ENCODE results near the gene HMGCS1.
A peak's percentile ranks its signal among the peaks of the same experiment; 100 is the strongest.
"Not testable (repeated sequence)": the region's sequence is repeated elsewhere in the genome, so short reads cannot be mapped to it uniquely, and the experiment has no call there.

HMGCS1 gene

DNA sequence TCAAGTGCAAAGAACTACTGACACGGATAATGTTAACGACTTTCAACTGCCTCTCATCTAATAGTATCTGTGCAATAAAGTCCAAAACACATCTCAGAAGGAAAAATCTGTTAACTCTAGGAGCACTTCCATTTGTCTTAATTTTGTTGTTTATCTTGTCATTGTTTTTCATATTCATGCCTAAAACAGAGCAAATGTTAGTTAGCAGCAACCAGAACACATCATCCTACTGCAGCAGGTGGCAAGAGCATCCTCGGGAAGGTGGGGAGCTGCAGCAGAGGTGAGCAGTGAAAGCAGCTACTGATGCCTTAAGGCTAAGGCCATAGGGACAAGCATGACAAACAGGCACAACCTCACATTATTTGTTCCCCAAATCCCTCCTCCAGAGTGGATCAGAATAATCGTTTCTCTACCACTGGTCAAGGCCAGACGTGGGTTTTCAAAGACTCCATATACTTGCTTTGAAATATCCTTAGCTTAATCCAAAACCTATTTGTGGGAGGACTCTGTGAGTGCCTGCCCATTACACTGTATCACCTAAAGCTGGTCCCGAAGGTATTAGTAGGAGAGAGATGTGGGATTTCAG, 1.0 kb downstream of the HMGCS1 start:
- no peak for DNase-seq

DNA sequence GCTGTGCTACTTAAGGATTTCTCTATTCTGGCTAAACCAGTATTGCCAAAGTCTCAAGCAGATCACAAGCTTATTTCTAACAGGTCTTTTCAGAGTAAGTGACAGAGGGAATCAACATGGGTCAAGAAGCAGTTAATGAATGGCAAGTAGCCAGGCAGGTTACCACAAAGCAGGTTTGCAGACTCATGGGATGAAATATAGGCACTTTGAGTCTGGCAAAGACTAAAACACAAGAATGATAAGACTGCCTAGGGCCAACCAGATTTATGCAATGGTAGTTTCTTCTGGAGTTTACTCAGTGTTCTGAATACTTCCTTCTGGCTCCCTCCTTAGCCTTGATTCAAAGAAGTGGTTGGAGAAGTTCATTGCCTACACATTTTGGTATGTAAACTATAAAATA, 3.6 kb downstream of the HMGCS1 start:
- no peak for DNase-seq

DNA sequence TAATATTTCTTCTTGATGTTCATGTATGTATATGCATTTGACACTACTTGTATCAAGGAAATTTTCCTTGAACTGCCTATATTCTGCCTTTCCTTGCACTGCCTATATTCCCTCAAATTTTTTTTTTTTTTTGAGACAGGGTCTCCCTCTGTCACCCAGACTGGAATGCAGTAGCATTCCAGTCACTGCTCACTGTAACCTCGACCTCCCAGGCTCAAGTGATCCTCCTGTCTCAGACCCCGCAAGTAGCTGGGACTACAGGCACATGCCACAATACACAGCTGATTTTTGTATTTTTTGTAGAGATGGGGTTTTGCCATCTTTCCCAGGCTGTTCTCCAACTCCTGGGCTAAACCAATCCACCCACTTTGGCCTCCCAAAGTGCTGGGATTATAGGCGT, 4.1 kb downstream of the HMGCS1 start:
- DNase-seq: no peak

DNA sequence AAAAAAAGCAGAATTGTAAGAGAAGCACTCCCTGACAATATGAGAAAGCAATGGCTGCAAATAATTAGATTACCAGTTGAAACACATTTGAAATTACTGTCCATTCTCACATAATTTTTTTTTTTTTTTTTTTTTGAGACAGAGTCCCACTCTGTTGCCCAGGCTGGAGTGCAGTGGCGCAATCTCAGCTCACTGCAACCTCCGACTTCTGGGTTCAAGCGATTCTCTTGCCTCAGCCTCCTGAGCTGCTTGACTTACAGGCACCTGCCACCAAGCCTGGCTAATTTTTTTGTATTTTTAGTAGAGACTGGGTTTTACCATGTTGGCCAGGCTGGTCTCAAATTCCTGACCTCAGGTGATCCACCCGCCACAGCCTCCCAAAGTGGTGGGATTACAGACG, 6.3 kb downstream of the HMGCS1 start:
- DNase-seq: not testable (repeated sequence)

GRCh38 chr5:43305948-43306565, 7.2 kb downstream of the HMGCS1 start:
- peak; percentile 64 for DNase-seq

DNA sequence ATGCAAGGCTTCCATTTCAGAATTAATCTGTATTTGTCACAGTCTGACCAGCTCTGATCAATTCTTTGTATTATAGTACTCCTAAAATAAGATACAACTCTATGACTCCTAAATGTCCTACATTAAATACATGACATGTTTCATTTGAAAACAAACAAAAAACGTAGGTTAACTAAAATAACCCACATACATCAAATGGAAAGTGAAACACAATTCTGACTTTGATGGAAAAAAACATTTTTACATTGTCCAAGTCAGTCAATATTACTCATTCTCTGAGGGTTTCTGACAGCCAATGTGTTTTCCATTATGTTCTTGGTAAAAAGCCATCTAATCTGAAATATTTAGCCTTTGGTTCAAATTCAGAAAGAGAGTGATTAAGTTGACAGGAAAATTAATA, 8.7 kb downstream of the HMGCS1 start:
- peak; percentile 42 for DNase-seq

DNA sequence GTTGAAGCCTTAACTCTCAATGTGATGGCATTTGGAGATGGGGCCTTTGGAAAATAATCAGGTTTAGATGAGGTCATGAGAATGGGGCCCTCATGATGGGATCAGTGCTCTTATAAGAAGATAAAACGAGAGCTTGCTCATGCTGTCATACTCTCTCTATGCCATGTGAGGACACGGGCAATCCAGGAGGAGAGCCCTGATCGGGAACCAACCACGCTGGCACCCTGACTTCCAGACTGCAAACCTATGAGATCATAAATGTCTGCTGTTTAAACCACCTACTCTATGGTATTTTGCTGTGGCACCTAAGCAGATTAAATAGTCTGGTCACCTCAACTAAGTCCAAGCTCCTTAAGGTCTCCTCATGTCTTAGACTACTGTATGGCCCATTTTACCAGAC, 10.0 kb downstream of the HMGCS1 start:
- DNase-seq: no peak

DNA sequence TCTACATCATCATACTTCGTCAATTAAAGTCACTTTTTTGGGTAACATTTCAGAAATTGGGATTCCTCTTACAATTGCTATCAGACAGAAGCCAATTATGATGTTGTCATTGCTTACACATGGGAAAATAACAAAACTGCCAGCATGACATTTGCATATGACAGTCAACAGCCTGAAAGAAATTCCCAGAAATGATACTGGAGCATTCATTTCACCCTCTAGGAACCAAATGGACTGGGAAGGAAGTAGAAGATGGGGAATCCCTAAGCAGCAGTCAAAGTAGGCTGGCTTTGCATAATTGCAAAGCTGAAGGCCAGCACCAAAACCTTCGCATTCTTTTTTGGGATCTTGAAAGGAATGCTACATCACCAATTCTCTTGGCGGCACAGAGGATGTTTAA, 10.7 kb downstream of the HMGCS1 start:
- DNase-seq: no peak

GRCh38 chr5:43301653-43302091, 11.5 kb downstream of the HMGCS1 start:
- DNase-seq: no peak

DNA sequence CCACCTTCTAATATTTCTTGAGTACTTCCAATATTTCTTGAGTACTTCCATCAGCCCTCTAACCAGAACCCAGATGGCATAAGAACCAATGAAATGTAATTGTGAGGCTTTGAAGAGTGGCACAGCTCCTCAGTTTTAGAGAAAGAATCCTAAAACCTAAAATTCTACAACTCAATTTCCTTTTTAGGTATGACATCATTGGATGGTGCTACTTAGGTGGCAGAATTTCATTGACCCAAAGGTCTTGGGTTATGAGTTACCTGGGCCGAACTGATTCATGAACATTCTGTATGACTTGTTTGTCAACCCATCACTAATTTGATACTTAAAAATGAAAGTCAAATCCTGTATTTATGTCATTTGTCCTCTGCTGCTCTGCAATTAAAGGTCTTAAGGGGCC, 13.1 kb downstream of the HMGCS1 start:
- DNase-seq: no peak

GRCh38 chr5:43298443-43298842, 14.8 kb downstream of the HMGCS1 start:
- DNase-seq: peak; percentile 14

GRCh38 chr5:43296835-43297234, 16.4 kb downstream of the HMGCS1 start:
- DNase-seq: no peak

GRCh38 chr5:43295202-43295601, 18.0 kb downstream of the HMGCS1 start:
- no peak for DNase-seq

GRCh38 chr5:43294226-43294625, 19.0 kb downstream of the HMGCS1 start:
- peak; percentile 39 for DNase-seq

DNA sequence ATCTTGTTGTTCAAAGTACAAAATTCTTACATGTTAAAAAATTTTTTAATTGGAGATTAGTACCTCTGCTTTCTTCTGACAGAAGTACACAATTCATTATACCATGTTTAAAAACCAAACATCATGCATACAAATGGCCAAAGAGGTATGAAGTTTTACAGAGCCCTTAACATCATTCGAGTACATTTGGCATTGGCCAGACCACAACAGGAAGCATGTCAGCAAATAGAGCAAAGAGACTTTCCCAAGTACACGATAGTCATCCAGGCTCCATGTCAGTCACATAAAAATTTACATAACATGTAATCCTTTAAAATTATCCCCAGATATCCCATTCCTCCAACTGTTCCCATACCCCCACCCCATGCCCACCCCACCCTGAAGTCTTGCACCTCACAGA, 22.5 kb downstream of the HMGCS1 start:
- no peak for DNase-seq

- no peak for DNase-seq
Observed at GRCh38 chr5:43288269-43288831, 24.9 kb downstream of the HMGCS1 start.

GRCh38 chr5:43287493-43287892, 25.7 kb downstream of the HMGCS1 start:
- DNase-seq: no peak

- DNase-seq: no peak
Observed at GRCh38 chr5:43286623-43287022, 26.6 kb downstream of the HMGCS1 start.

GRCh38 chr5:43281840-43282658, 31.2 kb downstream of the HMGCS1 start:
- DNase-seq: no peak

GRCh38 chr5:43279548-43280274, 33.5 kb downstream of the HMGCS1 start:
- DNase-seq: no peak

DNA sequence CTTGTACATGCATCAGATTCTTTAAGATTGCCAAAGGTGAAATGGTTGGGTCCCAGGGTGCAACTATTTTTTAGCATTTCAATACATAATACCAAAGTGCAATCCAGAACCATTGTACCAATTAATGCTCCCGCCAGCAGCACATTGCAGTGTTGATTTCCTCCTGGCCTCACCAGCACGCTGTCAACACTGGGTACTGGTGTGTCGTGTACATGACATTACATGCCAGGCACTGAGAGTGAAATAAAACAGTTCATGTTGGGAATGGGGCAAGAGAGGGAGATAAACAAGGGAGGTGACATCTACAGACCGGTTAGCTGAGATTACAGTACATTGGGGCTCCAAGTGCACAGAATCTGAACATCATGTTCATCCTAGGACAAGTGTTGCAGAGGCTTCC, 37.8 kb downstream of the HMGCS1 start:
- DNase-seq: no peak

DNA sequence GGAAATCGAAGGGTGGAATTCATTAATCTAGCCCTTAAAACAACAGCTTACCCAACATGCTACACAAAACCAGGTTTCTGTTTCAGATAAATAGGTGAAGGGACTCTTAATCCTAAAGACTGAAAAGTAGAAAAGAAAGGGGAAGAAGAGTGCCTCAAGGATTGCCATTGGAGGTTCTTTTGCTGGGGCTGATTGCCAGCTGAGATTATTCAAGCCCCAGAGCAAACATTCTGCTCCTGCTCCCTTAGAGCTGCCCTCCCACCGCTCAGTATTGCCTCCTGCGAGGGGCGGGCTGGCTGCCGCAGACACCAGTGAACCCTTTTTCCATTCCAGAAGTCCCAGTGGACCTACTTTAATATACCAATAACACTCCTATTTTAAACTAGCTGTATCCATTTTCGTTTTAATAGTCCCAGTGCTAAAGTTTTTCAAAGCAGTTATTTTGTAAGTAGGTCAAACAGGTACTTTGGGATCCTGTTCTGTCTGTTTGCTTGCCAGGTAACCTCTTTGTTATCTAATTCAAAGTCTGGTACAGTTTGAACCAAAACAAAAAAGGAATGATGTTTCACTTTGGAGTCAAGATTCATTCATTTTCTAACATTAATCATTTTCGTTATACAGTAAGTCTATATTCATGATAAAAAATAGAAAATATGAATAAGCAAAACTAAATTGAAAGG, 38.6 kb downstream of the HMGCS1 start:
- no peak for DNase-seq

DNA sequence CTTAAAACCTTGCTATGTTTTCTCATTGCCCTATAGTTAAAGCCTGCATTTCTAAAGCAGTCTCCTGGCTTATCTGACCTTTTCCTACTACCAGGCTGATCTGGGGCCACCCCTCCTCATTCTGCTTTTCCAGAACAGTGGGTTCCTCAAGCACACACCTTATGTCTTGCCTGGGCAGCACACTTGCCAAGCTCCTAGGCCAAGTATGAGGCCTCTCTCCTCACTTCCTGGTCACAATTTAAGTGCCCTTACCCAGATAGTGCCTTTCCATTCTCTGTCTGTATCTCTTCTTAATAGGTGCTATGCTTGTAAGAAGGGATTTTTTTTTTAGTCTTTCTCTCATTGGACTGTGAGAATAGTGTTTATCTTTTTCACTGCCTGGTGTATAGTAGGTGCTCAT, 39.7 kb downstream of the HMGCS1 start:
- no peak for DNase-seq
